HCT116 (cell line): Measurements from ENCODE around the gene PPP2R5C. TPM values are rescaled to one million over a fixed set of nuclear protein-coding genes. Genes with fewer than 3 reads are reported as not detected.
A peak's percentile ranks its signal among the peaks of the same experiment; 100 is the strongest.

ENCODE experiments used
- CEBPB ChIP-seq: IDR thresholded peaks from 2 replicates; pipeline ENCODE4 v1.6.1; 2012; ENCODE audit warnings: low read depth
- ELF1 ChIP-seq: IDR thresholded peaks from 2 replicates; pipeline ENCODE4 v1.6.1; 2012; ENCODE audit warnings: low read depth, borderline replicate concordance
- EZH2 ChIP-seq: fragments of 200-600 bp; sonication (generic); IDR thresholded peaks from 2 replicates; pipeline ENCODE4 v1.6.1; 2017; ENCODE audit warnings: antibody characterized with exemption, mixed run types
- FOSL1 ChIP-seq: IDR thresholded peaks from 2 replicates; pipeline ENCODE4 v1.6.1; 2012; ENCODE audit warnings: low read depth
- JUND ChIP-seq: IDR thresholded peaks from 2 replicates; pipeline ENCODE4 v1.6.1; 2012
- MAX ChIP-seq: IDR thresholded peaks from 2 replicates; pipeline ENCODE4 v1.6.1; 2012
- POLR2A ChIP-seq: IDR thresholded peaks from 2 replicates; pipeline ENCODE4 v1.7.0; 2011; ENCODE audit warnings: borderline replicate concordance; ENCODE audit not compliant: insufficient read depth, insufficient read length; ENCODE audit errors: extremely low read depth
- POLR2AphosphoS5 ChIP-seq: IDR thresholded peaks from 2 replicates; pipeline ENCODE4 v1.6.1; 2011; ENCODE audit warnings: mild to moderate bottlenecking, low read depth, low read length, moderate library complexity
- RAD21 ChIP-seq: IDR thresholded peaks from 2 replicates; pipeline ENCODE4 v1.6.1; 2012; ENCODE audit warnings: low read depth, mild to moderate bottlenecking
- SIN3A ChIP-seq: IDR thresholded peaks from 2 replicates; pipeline ENCODE4 v1.6.1; 2012; ENCODE audit warnings: low read depth
- SP1 ChIP-seq: IDR thresholded peaks from 2 replicates; pipeline ENCODE4 v1.6.1; 2012; ENCODE audit warnings: low read depth
- SRF ChIP-seq: IDR thresholded peaks from 2 replicates; pipeline ENCODE4 v1.6.1; 2012; ENCODE audit warnings: low read depth
- TCF7L2 ChIP-seq: IDR thresholded peaks from 2 replicates; pipeline ENCODE4 v1.7.0; 2011; ENCODE audit warnings: borderline replicate concordance, inconsistent platforms; ENCODE audit not compliant: insufficient read depth, insufficient read length; ENCODE audit errors: extremely low read depth
- YY1 ChIP-seq: IDR thresholded peaks from 2 replicates; pipeline ENCODE4 v1.6.1; 2011; ENCODE audit warnings: low read length, low read depth, moderate library complexity, mild to moderate bottlenecking; ENCODE audit not compliant: insufficient replicate concordance; ENCODE audit errors: extremely low read depth
- ZFX ChIP-seq: fragments of 450-650 bp; IDR thresholded peaks from 2 replicates; pipeline ENCODE4 v1.6.1; 2017
- ZNF274 ChIP-seq: fragments of 200-500 bp; sonication (Bioruptor generic); IDR thresholded peaks from 2 replicates; pipeline ENCODE4 v1.6.1; 2014; ENCODE audit warnings: mild to moderate bottlenecking, low read depth, low read length, inconsistent platforms
- total RNA-seq: library from RNA; stranded (reverse); gene quantifications from one replicate; pipeline ENCODE4 v1.2.1, GENCODE V29; 2021; ENCODE audit not compliant: unreplicated experiment
- TF ChIP-seq, protein P1 (sequence below): IDR thresholded peaks from 2 replicates; pipeline ENCODE4 v1.6.1; 2012; ENCODE audit warnings: low read depth
- TF ChIP-seq, protein P2 (sequence below): IDR thresholded peaks from 2 replicates; pipeline ENCODE4 v1.6.1; 2012

Gene PPP2R5C
- total RNA-seq, 1 experiment from 2014 or later, result 117 TPM

GRCh38 chr14:101737414-101738339, 23.8 kb upstream of the PPP2R5C start (continued):
- TF ChIP-seq, protein P1, sequence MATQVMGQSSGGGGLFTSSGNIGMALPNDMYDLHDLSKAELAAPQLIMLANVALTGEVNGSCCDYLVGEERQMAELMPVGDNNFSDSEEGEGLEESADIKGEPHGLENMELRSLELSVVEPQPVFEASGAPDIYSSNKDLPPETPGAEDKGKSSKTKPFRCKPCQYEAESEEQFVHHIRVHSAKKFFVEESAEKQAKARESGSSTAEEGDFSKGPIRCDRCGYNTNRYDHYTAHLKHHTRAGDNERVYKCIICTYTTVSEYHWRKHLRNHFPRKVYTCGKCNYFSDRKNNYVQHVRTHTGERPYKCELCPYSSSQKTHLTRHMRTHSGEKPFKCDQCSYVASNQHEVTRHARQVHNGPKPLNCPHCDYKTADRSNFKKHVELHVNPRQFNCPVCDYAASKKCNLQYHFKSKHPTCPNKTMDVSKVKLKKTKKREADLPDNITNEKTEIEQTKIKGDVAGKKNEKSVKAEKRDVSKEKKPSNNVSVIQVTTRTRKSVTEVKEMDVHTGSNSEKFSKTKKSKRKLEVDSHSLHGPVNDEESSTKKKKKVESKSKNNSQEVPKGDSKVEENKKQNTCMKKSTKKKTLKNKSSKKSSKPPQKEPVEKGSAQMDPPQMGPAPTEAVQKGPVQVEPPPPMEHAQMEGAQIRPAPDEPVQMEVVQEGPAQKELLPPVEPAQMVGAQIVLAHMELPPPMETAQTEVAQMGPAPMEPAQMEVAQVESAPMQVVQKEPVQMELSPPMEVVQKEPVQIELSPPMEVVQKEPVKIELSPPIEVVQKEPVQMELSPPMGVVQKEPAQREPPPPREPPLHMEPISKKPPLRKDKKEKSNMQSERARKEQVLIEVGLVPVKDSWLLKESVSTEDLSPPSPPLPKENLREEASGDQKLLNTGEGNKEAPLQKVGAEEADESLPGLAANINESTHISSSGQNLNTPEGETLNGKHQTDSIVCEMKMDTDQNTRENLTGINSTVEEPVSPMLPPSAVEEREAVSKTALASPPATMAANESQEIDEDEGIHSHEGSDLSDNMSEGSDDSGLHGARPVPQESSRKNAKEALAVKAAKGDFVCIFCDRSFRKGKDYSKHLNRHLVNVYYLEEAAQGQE, result no peak
- no peak for TF ChIP-seq SIN3A
- TF ChIP-seq YY1, result no peak
- peak; percentile 49; the same call in 1 of the 2 replicates for TF ChIP-seq SRF
- TF ChIP-seq EZH2, result no peak
- TF ChIP-seq, protein P2, sequence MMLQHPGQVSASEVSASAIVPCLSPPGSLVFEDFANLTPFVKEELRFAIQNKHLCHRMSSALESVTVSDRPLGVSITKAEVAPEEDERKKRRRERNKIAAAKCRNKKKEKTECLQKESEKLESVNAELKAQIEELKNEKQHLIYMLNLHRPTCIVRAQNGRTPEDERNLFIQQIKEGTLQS, result no peak
- TF ChIP-seq MAX, result no peak
- no peak for TF ChIP-seq TCF7L2
- TF ChIP-seq ZNF274, result no peak
- TF ChIP-seq POLR2AphosphoS5, result no peak
- TF ChIP-seq CEBPB, result no peak
- TF ChIP-seq ZFX, result no peak
- peak; percentile 43 for TF ChIP-seq RAD21
- TF ChIP-seq SP1, result no peak
- TF ChIP-seq POLR2A, result no peak
- TF ChIP-seq ELF1, result no peak; the same call in 1 of the 2 replicates
- TF ChIP-seq JUND, result no peak
- no peak for TF ChIP-seq FOSL1
